K562 (cell line): Measurements from ENCODE around the gene MMP2. TPM values are rescaled to one million over a fixed set of nuclear protein-coding genes. Genes with fewer than 3 reads are reported as not detected.

ENCODE experiments used
- ATAC-seq: fragments of 200-7000 bp; cut with Tn5 transposase; 3 replicates; pipeline ENCODE4 v1.9.1; 2020; ENCODE audit warnings: moderate library complexity
- BruUV-seq: library from RNA; stranded (reverse); fragments of 400-500 nt; replicated peaks from 2 replicates; lab custom pipeline; 2021; lab: Mats Ljungman, UMichigan
- CTCF ChIA-PET: fragments of 300-600 bp; formaldehyde crosslinking; extraction: SDS; loops from one replicate; lab custom pipeline; 2021; ENCODE audit warnings: low intra/inter-chr PET ratio; lab: Yijun Ruan, JAX
- POLR2A ChIA-PET: fragments of 300-600, 350-650 bp; sonication (Branson Sonifier 250); formaldehyde crosslinking; extraction: SDS; loops from one replicate; lab custom pipeline; 2021; ENCODE audit warnings: antibody characterized with exemption, inconsistent platforms; lab: Yijun Ruan, JAX
- DNase-seq, 4 experiments: peaks; one replicate each; pipeline versions ENCODE4 v3.0.0 to v3.0.0-alpha.2; 2011 to 2018; ENCODE audit warnings: low spot score in 3 of 4, mixed read lengths in 3 of 4; ENCODE audit errors: extremely low read depth in 1 of 4
- FAIRE-seq: peaks from 2 replicates; lab custom pipeline; 2011; peaks lifted over from hg19 to GRCh38; lab: Jason Lieb, UNC
- H2AFZ ChIP-seq: 2 replicates; pipeline ENCODE4 v1.6.0; 2011; ENCODE audit warnings: low read depth, low read length, control low read depth, inconsistent platforms
- H3K27ac ChIP-seq: fragments of 200-600 bp; 3 replicates; pipeline ENCODE4 v1.8.0; 2011; ENCODE audit warnings: low read depth, mild to moderate bottlenecking, control low read depth, inconsistent platforms, low read length, moderate library complexity, mixed read lengths; ENCODE audit errors: extremely low read depth
- H3K27me3 ChIP-seq, 2 experiments: fragments of 300-600 bp in 1 of 2; 2 replicates in 1 of 2; 3 replicates in 1 of 2; pipeline versions ENCODE4 v1.6.0 to v1.8.0; 2011; ENCODE audit warnings: inconsistent platforms in 2 of 2, low read length in 2 of 2, mild to moderate bottlenecking in 1 of 2, mixed read lengths in 1 of 2, moderate library complexity in 1 of 2; ENCODE audit not compliant: control insufficient read depth in 2 of 2, insufficient read depth in 2 of 2
- H3K36me3 ChIP-seq: fragments of 300-600 bp; 3 replicates; pipeline ENCODE4 v1.8.0; 2011; ENCODE audit warnings: mild to moderate bottlenecking, low read length, inconsistent platforms; ENCODE audit not compliant: control insufficient read depth, insufficient read depth
- H3K4me1 ChIP-seq, 2 experiments: fragments of 200-600 bp in 1 of 2; replicated peaks in 1 of 2; 2 replicates in 1 of 2; 3 replicates in 1 of 2; pipeline versions ENCODE4 v1.5.1 to v1.8.0; 2011; ENCODE audit warnings: inconsistent platforms in 2 of 2, low read length in 2 of 2, mild to moderate bottlenecking in 1 of 2, mixed read lengths in 1 of 2, moderate library complexity in 1 of 2; ENCODE audit not compliant: control insufficient read depth in 2 of 2, insufficient read depth in 2 of 2
- H3K4me2 ChIP-seq: 2 replicates; pipeline ENCODE4 v1.6.1; 2011; ENCODE audit warnings: low read length, control low read depth, inconsistent platforms, mixed read lengths; ENCODE audit not compliant: insufficient read depth
- H3K4me3 ChIP-seq: fragments of 200-600 bp; sonication (generic), shearing (Covaris generic); 2 replicates; pipeline ENCODE4 v1.5.1; 2016; ENCODE audit warnings: control low read depth, inconsistent platforms
- H3K79me2 ChIP-seq: fragments of 200-600 bp; 3 replicates; pipeline ENCODE4 v1.8.0; 2011; ENCODE audit warnings: low read length, inconsistent platforms; ENCODE audit not compliant: control insufficient read depth, insufficient read depth
- H3K9ac ChIP-seq, 2 experiments: 2 replicates each; pipeline versions ENCODE4 v1.6.0 to v1.6.1; 2011; ENCODE audit warnings: low read depth in 2 of 2, low read length in 2 of 2, control low read depth in 1 of 2, inconsistent platforms in 1 of 2, mild to moderate bottlenecking in 1 of 2, mixed read lengths in 1 of 2; ENCODE audit not compliant: insufficient read depth in 1 of 2
- H3K9me1 ChIP-seq: one replicate; pipeline ENCODE4 v1.6.0; 2011; ENCODE audit warnings: inconsistent platforms, mild to moderate bottlenecking, low read length, moderate library complexity; ENCODE audit not compliant: control insufficient read depth, insufficient read depth
- H3K9me3 ChIP-seq: replicated peaks from 2 replicates; pipeline ENCODE4 v1.5.1; 2011; ENCODE audit warnings: low read depth, low read length, inconsistent platforms; ENCODE audit not compliant: control insufficient read depth, insufficient read depth
- H4K20me1 ChIP-seq: replicated peaks from 2 replicates; pipeline ENCODE4 v1.6.1; 2011; ENCODE audit warnings: low read length, inconsistent platforms, mixed read lengths; ENCODE audit not compliant: control insufficient read depth, insufficient read depth
- CEBPG ChIP-seq, 3 experiments: fragments of 200-800 bp in 1 of 3; sonication (Bioruptor generic) in 1 of 3; sonication (generic) in 1 of 3; formaldehyde crosslinking in 1 of 3; IDR thresholded peaks in 2 of 3; conservative IDR thresholded peaks in 1 of 3; 2 replicates each; pipeline versions ENCODE4 v1.6.1 to v1.8.0; 2016 to 2022; ENCODE audit warnings: missing compliant biosample characterization in 2 of 3, missing genetic modification characterization in 2 of 3, mild to moderate bottlenecking in 1 of 3, missing genetic modification reagents in 1 of 3
- FOSL1 ChIP-seq: fragments of 200-800 bp; sonication (Bioruptor generic); conservative IDR thresholded peaks from 2 replicates; pipeline ENCODE4 v1.6.1; 2016; ENCODE audit warnings: missing genetic modification characterization, missing compliant biosample characterization
- FOXA1 ChIP-seq: fragments of 450-650 bp; IDR thresholded peaks from 2 replicates; pipeline ENCODE4 v1.6.1; 2016; ENCODE audit warnings: mild to moderate bottlenecking, borderline replicate concordance
- HMBOX1 ChIP-seq: sonication (generic); IDR thresholded peaks from 2 replicates; pipeline ENCODE4 v1.6.1; 2016
- PCBP2 ChIP-seq: fragments of 200-400 bp; formaldehyde crosslinking; IDR thresholded peaks from 2 replicates; pipeline ENCODE4 v1.6.1; 2018; ENCODE audit warnings: low read length, low read depth, mild to moderate bottlenecking, moderate library complexity; ENCODE audit not compliant: poor library complexity, severe bottlenecking
- ZBTB12 ChIP-seq: fragments of 250-450 bp; sonication (Bioruptor Pico); IDR thresholded peaks from 2 replicates; pipeline ENCODE4 v1.4.0; 2020
- WGBS: fragments of 100-300 bp; shearing (Covaris generic); methylation state at CpG from one replicate; pipeline ENCODE4 v1.1.6; 2016; ENCODE audit warnings: low coverage, mixed read lengths; ENCODE audit not compliant: insufficient coverage; ENCODE audit errors: missing lambda C conversion rate; 5-methylcytosine and 5-hydroxymethylcytosine counted together
- in situ Hi-C: fragments of 300-500 bp; cut with MboI; formaldehyde crosslinking; loops from 4 replicates; pipeline ENCODE4 v1.15.0; 2018; ENCODE audit warnings: inconsistent platforms, mixed read lengths
- intact Hi-C: fragments of 100-400 bp; cut with micrococcal nuclease; formaldehyde crosslinking; loops from 2 replicates; pipeline ENCODE4 v1.14.2; 2022
- polyA plus RNA-seq, 8 experiments: library from polyadenylated mRNA; depleted of rRNA in 4 of 8; stranded (reverse) in 5 of 8; unstranded in 3 of 8; fragments of >200 nt; fragmentation: Nextera tagmentation in 2 of 8; fragmentation: Illumina TruSeq in 1 of 8; extraction: Ambion mirVana in 2 of 8; extraction: Trizol in 1 of 8; gene quantifications; 2 replicates each; pipeline versions ENCODE4 v1.2.1 to v1.2.3, GENCODE V29; 2011 to 2014; ENCODE audit warnings: inconsistent platforms in 1 of 8, missing spikeins in 1 of 8
- total RNA-seq, 7 experiments: library from RNA; depleted of rRNA in 6 of 7; stranded (reverse); fragments of >200 nt in 6 of 7; fragmentation: Illumina TruSeq in 2 of 7; extraction: Trizol in 2 of 7; gene quantifications; 2 replicates each; pipeline versions ENCODE4 v1.2.1 to v1.2.3, GENCODE V29; 2011 to 2021; ENCODE audit warnings: low replicate concordance in 1 of 7

The MMP2 gene
- total and polyA plus RNA-seq, 9 of the 15 experiments (the other 6 are each of a cell fraction or from before 2014, with no cell fraction given) = 0.05 to 0.53 TPM; not detected in 7

- Histone ChIP-seq H3K79me2 (no peaks in the 10 kb centered on the region), H3K9me3 (no peaks in the 10 kb centered on the region), H3K9ac (no peak overlapping the region), H3K27ac (no peak overlapping the region), H4K20me1 (no peaks in the 10 kb centered on the region), H3K4me1 (peaks cover 8 to 12% of the 10 kb centered on the region in 2 experiments; a peak in 4 of 5 replicates), H2AFZ (no peak overlapping the region), H3K4me2 (no peak overlapping the region), H3K4me3 (no peak overlapping the region), H3K36me3 (no peaks in the 10 kb centered on the region), H3K27me3 (peaks cover 0 to 17% of the 10 kb centered on the region in 2 experiments; a peak in 2 of 5 replicates), H3K9me1 (no peaks in the 10 kb centered on the region)
- TF ChIP-seq ZBTB12 (CRISPR knock-in tag) = no peak
- peak; percentile 65; the same call in 1 of the 2 replicates for TF ChIP-seq HMBOX1
- DNase-seq (no peak), FAIRE-seq (no peak), ATAC-seq (no peak)
- ChIA-PET POLR2A (no interaction called here), CTCF (no interaction called here)
- intact Hi-C loops = no loop called here
- in situ Hi-C loops = no loop called here
- 0% methylated on average over 3 of the region's 3 CpGs for WGBS
- BruUV-seq = no TSS peak
Measured at GRCh38 chr16:55436587-55436986, 42.4 kb upstream of the MMP2 start.

GRCh38 chr16:55437625-55438024, 41.4 kb upstream of the MMP2 start:
- no peaks in the 10 kb centered on the region for H3K9me1 ChIP-seq
- FAIRE-seq = no peak
- no peak overlapping the region for H3K27ac ChIP-seq
- no peak overlapping the region for H3K4me2 ChIP-seq
- intact Hi-C loops (no loop called here), in situ Hi-C loops (no loop called here)
- no peak overlapping the region for H3K4me3 ChIP-seq
- no peaks in the 10 kb centered on the region for H3K9me3 ChIP-seq
- ChIA-PET POLR2A (no interaction called here), CTCF (no interaction called here)
- peaks cover 0 to 17% of the 10 kb centered on the region in 2 experiments; a peak in 2 of 5 replicates for H3K27me3 ChIP-seq
- H3K36me3 ChIP-seq = no peaks in the 10 kb centered on the region
- H3K79me2 ChIP-seq = no peaks in the 10 kb centered on the region
- 0% methylated on average over 3 of the region's 3 CpGs for WGBS
- ATAC-seq = no peak
- DNase-seq = no peak
- BruUV-seq = no TSS peak
- no peak for TF ChIP-seq PCBP2
- TF ChIP-seq FOSL1 = peak; percentile 90
- TF ChIP-seq CEBPG (CRISPR knock-in tag; IDR thresholded peaks at IDR 0.05) = no peak
- peak; percentile 87 to 93 for TF ChIP-seq CEBPG (tag; conservative IDR thresholded peaks at IDR 0.05 in 1 of 2, IDR thresholded peaks at IDR 0.05 in 1 of 2)
- TF ChIP-seq FOXA1 = no peak
- peaks cover 8 to 12% of the 10 kb centered on the region in 2 experiments; a peak in 4 of 5 replicates for H3K4me1 ChIP-seq
- no peak overlapping the region for H3K9ac ChIP-seq
- no peaks in the 10 kb centered on the region for H4K20me1 ChIP-seq
- no peak overlapping the region for H2AFZ ChIP-seq
